ENCODE measurements around the gene SENP8. TPM values are rescaled to one million over a fixed set of nuclear protein-coding genes. Genes with fewer than 3 reads are reported as not detected.
"Not testable (repeated sequence)": the region's sequence is repeated elsewhere in the genome, so short reads cannot be mapped to it uniquely, and the experiment has no call there.

The SENP8 gene
- polyA plus RNA-seq, 1 donor from 2014 or later = 0.59 TPM

GRCh38 chr15:72171978-72172377, 53.8 kb downstream of the SENP8 start:
- H3K36me3 Mint-ChIP-seq, H3K27ac Mint-ChIP-seq, H3K4me3 Mint-ChIP-seq, H3K4me1 Mint-ChIP-seq, H3K27me3 Mint-ChIP-seq, H3K9me3 Mint-ChIP-seq: not testable (repeated sequence)

DNA sequence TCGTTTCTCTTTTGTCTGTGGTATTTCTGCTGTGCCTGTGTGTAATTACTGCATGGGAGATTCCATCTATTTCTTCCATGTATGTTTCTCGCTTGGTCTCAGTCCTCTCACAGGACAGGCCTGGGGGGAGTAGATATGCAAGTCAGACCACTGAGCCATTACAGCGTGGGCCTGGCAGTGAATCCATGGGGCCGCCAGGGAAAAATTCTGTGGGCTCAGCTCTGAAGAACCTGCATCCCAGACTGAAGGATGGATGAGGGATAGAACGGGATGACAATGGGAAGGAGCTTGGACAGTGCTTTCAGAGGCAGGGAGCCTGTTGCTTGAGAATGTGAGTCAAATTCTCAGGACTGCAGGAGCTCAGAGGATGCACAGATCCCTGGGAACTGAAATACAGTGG, 54.6 kb downstream of the SENP8 start:
- H3K4me3 Mint-ChIP-seq = no peak overlapping the region
- H3K36me3 Mint-ChIP-seq = no peaks in the 10 kb centered on the region
- H3K9me3 Mint-ChIP-seq = no peaks in the 10 kb centered on the region
- H3K27ac Mint-ChIP-seq = no peak overlapping the region
- H3K4me1 Mint-ChIP-seq = peaks cover 0 to 3% (median 0%) of the 10 kb centered on the region in 3 donors
- H3K27me3 Mint-ChIP-seq = peaks cover 8% of the 10 kb centered on the region

DNA sequence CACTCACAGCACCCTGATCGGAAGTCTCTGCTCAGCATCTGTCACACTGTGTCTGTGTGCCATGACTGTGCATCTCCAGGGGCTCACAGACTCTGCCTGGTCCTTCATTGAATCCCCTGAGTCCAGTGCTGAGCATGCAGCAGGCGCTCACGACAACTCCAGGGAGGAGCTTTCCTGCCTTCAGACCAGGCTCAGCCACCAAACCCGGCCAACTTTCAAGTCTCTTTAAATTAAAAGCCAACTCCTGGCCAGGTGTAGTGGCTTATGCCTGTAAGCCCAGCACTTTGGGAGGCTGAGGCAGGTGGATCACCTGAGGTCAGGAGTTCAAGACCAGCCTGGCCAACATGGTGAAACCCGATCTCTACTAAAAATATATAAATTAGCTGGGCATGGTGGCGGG, 55.2 kb downstream of the SENP8 start:
- Mint-ChIP-seq H3K27ac (no peak overlapping the region), H3K9me3 (no peaks in the 10 kb centered on the region), H3K36me3 (no peaks in the 10 kb centered on the region), H3K27me3 (peaks cover 8% of the 10 kb centered on the region), H3K4me3 (no peak overlapping the region), H3K4me1 (peaks cover 0 to 3% (median 0%) of the 10 kb centered on the region in 3 donors)

- Mint-ChIP-seq H3K4me1 (peaks cover 0 to 3% (median 0%) of the 10 kb centered on the region in 3 donors), H3K9me3 (no peaks in the 10 kb centered on the region), H3K27ac (no peak overlapping the region), H3K4me3 (no peak overlapping the region), H3K36me3 (no peaks in the 10 kb centered on the region), H3K27me3 (peaks cover 8% of the 10 kb centered on the region)
Measured at GRCh38 chr15:72173864-72174550, 55.8 kb downstream of the SENP8 start.

DNA sequence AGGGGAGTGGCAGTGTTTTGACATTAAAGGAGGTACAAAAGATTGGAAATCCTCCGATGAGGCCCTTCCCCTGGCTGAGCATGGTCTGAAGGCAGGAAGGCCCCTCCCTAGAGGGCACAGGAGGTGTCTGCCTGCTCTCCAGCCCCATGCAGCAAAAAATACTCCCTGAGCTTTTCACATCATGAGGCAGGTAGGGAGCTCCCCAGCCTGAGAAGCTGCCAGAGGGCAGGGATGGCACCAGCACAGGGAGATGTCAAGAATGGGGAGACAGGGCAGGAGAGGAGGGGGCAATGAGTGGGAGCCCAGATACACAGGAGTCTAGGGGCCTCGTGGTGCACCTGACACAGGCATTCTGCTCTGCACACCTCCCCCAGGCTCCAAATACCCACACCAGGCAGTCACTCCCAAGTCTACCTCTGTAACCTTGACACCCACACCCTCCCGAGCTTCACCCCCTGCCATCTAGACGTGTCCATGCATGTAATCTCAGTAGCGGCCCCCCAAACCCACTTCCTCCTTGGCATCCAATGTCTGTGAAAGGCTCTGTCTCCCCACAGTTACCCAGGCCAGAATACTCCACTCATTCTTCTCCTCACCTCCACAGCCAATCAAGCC, 56.5 kb downstream of the SENP8 start:
- Mint-ChIP-seq H3K4me3 (no peak overlapping the region), H3K36me3 (no peaks in the 10 kb centered on the region), H3K27ac (no peak overlapping the region), H3K4me1 (peaks cover 0 to 3% (median 0%) of the 10 kb centered on the region in 3 donors), H3K27me3 (peaks cover 8% of the 10 kb centered on the region), H3K9me3 (no peaks in the 10 kb centered on the region)

GRCh38 chr15:72175186-72176044, 57.2 kb downstream of the SENP8 start:
- no peak overlapping the region for H3K27ac Mint-ChIP-seq

GRCh38 chr15:72176159-72176558, 58.0 kb downstream of the SENP8 start:
- Mint-ChIP-seq H3K36me3 (no peaks in the 10 kb centered on the region), H3K9me3 (no peaks in the 10 kb centered on the region), H3K27ac (no peak overlapping the region), H3K4me3 (no peak overlapping the region), H3K4me1 (peaks cover 0 to 3% (median 0%) of the 10 kb centered on the region in 3 donors), H3K27me3 (peaks cover 13% of the 10 kb centered on the region)

More at GRCh38 chr15:72175186-72176044, 57.2 kb downstream of the SENP8 start:
- no peaks in the 10 kb centered on the region for H3K36me3 Mint-ChIP-seq
- peaks cover 8% of the 10 kb centered on the region for H3K27me3 Mint-ChIP-seq
- no peaks in the 10 kb centered on the region for H3K9me3 Mint-ChIP-seq
- peaks cover 0 to 3% (median 0%) of the 10 kb centered on the region in 3 donors for H3K4me1 Mint-ChIP-seq
- no peak overlapping the region for H3K4me3 Mint-ChIP-seq

GRCh38 chr15:72176743-72177142, 58.5 kb downstream of the SENP8 start:
- no peaks in the 10 kb centered on the region for H3K9me3 Mint-ChIP-seq
- peaks cover 16% of the 10 kb centered on the region for H3K27me3 Mint-ChIP-seq
- H3K4me1 Mint-ChIP-seq = peaks cover 0 to 3% (median 0%) of the 10 kb centered on the region in 3 donors
- no peak overlapping the region for H3K27ac Mint-ChIP-seq
- no peaks in the 10 kb centered on the region for H3K36me3 Mint-ChIP-seq
- no peak overlapping the region for H3K4me3 Mint-ChIP-seq

GRCh38 chr15:72178976-72179585, 60.9 kb downstream of the SENP8 start:
- no peak overlapping the region for H3K4me3 Mint-ChIP-seq
- no peaks in the 10 kb centered on the region for H3K36me3 Mint-ChIP-seq
- no peak overlapping the region for H3K27ac Mint-ChIP-seq
- H3K4me1 Mint-ChIP-seq = peaks cover 0 to 3% (median 0%) of the 10 kb centered on the region in 3 donors
- no peaks in the 10 kb centered on the region for H3K9me3 Mint-ChIP-seq
- peaks cover 28% of the 10 kb centered on the region for H3K27me3 Mint-ChIP-seq

DNA sequence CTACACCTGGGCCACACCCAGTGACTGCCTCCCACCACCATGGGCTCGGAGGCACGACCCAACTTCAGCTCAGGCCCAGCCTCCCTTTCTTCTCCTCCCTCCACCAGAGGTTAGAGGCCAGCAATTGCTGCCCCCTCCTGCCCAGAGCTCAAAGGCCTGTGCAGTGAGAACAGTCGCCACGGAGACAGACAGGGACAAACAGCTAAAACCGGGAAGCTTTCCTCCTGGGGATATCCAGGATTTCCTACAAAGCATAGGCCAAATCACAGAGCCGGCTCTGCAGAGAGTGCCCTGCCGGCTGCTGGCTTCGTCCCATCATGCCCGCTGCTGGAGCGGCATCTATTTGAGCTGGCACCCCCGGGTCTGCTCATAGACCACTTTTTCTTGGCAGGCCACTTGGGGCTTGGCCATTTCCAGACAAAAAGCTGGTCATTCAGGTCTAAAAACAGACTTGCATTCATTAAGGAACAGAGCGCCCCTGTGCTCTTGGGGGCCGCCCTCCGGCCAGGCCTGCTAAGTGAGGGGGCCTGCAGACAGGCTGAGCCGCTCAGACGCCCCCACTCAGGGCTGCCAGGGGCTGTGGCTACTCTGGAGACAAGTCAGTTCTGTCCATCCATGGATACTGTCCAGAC, 61.9 kb downstream of the SENP8 start:
- Mint-ChIP-seq H3K9me3 (no peaks in the 10 kb centered on the region), H3K4me3 (no peak overlapping the region), H3K27ac (no peak overlapping the region), H3K4me1 (peaks cover 0 to 3% (median 0%) of the 10 kb centered on the region in 3 donors), H3K36me3 (no peaks in the 10 kb centered on the region), H3K27me3 (peaks cover 29% of the 10 kb centered on the region)

DNA sequence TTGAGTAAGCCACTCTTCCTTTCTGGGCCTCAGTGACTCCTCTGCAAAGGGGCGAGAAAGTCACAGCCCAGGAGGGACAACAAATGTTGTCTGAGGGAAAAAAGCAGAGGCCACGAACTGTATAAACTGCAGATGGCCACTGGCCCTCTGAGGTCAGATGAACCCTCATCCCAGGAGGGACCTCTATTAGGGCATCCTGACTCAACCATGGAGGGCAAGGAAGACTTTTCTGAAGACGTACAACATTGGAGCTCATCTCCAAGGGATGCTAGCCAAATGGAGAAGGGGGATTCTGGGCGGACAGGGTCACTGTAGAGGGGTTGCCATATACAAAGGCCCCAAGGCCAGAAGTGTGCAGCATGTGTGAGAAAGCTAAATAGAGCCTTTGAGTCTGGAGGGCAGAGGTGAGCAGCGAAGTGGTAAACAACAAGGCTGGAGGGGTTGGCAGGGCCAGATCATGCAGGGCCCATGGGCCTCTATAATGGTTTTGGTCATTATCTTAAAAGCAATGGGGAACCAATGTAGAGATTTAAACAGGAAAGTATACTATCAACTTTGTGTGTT, 62.6 kb downstream of the SENP8 start:
- Mint-ChIP-seq H3K36me3 (no peaks in the 10 kb centered on the region), H3K27ac (no peak overlapping the region), H3K9me3 (no peaks in the 10 kb centered on the region), H3K27me3 (peaks cover 29% of the 10 kb centered on the region), H3K4me3 (no peak overlapping the region), H3K4me1 (no peaks in the 10 kb centered on the region)

DNA sequence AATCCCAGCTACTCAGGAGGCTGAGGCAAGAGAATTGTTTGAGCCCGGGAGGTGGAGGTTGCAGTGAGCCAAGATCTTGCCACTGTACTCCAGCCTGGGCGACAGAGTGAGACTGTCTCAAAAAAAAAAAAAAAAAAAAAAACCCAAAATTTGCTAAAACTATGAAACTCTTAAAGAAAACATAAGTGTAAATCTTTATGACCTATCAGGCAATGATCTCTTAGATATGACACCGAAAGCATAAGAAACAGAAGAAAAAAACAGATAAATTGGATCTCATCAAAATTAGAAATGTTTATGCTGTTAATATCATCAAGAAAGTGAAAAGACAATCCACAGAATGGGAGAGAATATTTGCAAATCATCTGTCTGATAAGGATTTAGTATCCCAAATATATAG, 64.0 kb downstream of the SENP8 start:
- no peaks in the 10 kb centered on the region for H3K4me1 Mint-ChIP-seq
- H3K36me3 Mint-ChIP-seq = no peaks in the 10 kb centered on the region
- no peak overlapping the region for H3K4me3 Mint-ChIP-seq
- no peak overlapping the region for H3K27ac Mint-ChIP-seq
- H3K27me3 Mint-ChIP-seq = peaks cover 28% of the 10 kb centered on the region
- H3K9me3 Mint-ChIP-seq = no peaks in the 10 kb centered on the region

GRCh38 chr15:72182673-72183072, 64.5 kb downstream of the SENP8 start:
- Mint-ChIP-seq H3K4me3 (no peak overlapping the region), H3K27me3 (peaks cover 28% of the 10 kb centered on the region), H3K36me3 (no peaks in the 10 kb centered on the region), H3K9me3 (no peaks in the 10 kb centered on the region), H3K27ac (no peak overlapping the region), H3K4me1 (no peaks in the 10 kb centered on the region)

DNA sequence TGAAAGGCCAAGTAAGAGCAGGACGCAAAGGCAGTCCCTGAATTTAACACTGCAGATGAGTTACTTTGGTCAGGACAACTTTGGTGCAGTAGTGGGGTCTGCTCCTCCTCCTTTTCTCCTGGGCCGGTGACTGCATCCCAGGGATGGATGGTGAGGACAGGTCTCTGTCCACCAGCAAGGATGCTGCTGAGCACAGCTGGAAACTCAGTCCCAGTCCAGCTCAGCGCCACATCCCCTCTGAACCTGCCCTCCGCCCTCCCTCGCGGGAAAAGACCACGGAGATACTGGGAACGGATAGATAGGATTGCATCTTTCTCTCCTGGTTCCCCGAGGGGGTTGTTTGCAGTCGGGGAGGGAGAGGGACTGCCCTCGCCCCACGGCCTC, 65.6 kb downstream of the SENP8 start:
- Mint-ChIP-seq H3K4me1 (no peaks in the 10 kb centered on the region), H3K27ac (no peak overlapping the region), H3K9me3 (no peaks in the 10 kb centered on the region), H3K36me3 (no peaks in the 10 kb centered on the region), H3K4me3 (no peak overlapping the region), H3K27me3 (peaks cover 29% of the 10 kb centered on the region)
